SK-N-SH treated with all-trans-retinoic acid at 6 μM for 48 hours (cell line): Measurements from ENCODE around the gene CLMN.

Source experiments
- ATAC-seq: fragments of 200-7000 bp; cut with Tn5 transposase; 3 replicates; pipeline ENCODE4 v1.9.1; 2020; ENCODE audit warnings: mild to moderate bottlenecking, moderate library complexity
- ARNTL ChIP-seq: fragments of 450-650 bp; formaldehyde crosslinking; IDR thresholded peaks from 2 replicates; pipeline ENCODE4 v1.5.0; 2020; ENCODE audit warnings: low read depth, mild to moderate bottlenecking, moderate library complexity, borderline replicate concordance
- CSDC2 ChIP-seq: fragments of 250-450 bp; sonication (Bioruptor Pico); IDR thresholded peaks from 2 replicates; pipeline ENCODE4 v1.5.0; 2020; ENCODE audit warnings: mild to moderate bottlenecking, moderate library complexity
- ESRRG ChIP-seq: fragments of 250-450 bp; sonication (Bioruptor Pico); IDR thresholded peaks from 2 replicates; pipeline ENCODE4 v1.6.1; 2021; ENCODE audit warnings: mild to moderate bottlenecking
- RARB ChIP-seq: fragments of 250-450 bp; sonication (Bioruptor Pico); IDR thresholded peaks from 2 replicates; pipeline ENCODE4 v1.8.0; 2021; ENCODE audit warnings: mild to moderate bottlenecking, moderate library complexity
- SNAI2 ChIP-seq: fragments of 250-450 bp; sonication (Bioruptor Pico); IDR thresholded peaks from 2 replicates; pipeline ENCODE4 v1.5.0; 2020; ENCODE audit warnings: mild to moderate bottlenecking, moderate library complexity
- TCF4 ChIP-seq: fragments of 250-450 bp; sonication (Bioruptor Pico); IDR thresholded peaks from 2 replicates; pipeline ENCODE4 v1.8.0; 2021; ENCODE audit warnings: mild to moderate bottlenecking, moderate library complexity, borderline replicate concordance
- TOX ChIP-seq: fragments of 250-450 bp; sonication (Bioruptor Pico); IDR thresholded peaks from 2 replicates; pipeline ENCODE4 v1.8.0; 2021; ENCODE audit warnings: mild to moderate bottlenecking, moderate library complexity, borderline replicate concordance
- ZFP3 ChIP-seq: fragments of 250-450 bp; sonication (Bioruptor Pico); IDR thresholded peaks from 2 replicates; pipeline ENCODE4 v1.5.0; 2020; ENCODE audit warnings: mild to moderate bottlenecking, moderate library complexity
- ZFP30 ChIP-seq: fragments of 450-650 bp; formaldehyde crosslinking; IDR thresholded peaks from 2 replicates; pipeline ENCODE4 v1.5.0; 2022; ENCODE audit warnings: mild to moderate bottlenecking, moderate library complexity
- ZNF8 ChIP-seq: fragments of 450-650 bp; formaldehyde crosslinking; IDR thresholded peaks from 2 replicates; pipeline ENCODE4 v1.5.0; 2020; ENCODE audit warnings: mild to moderate bottlenecking, moderate library complexity
- TF ChIP-seq, protein P1 (sequence below): fragments of 250-450 bp; sonication (Bioruptor Pico); IDR thresholded peaks from 2 replicates; pipeline ENCODE4 v1.5.0; 2020; ENCODE audit warnings: mild to moderate bottlenecking, moderate library complexity
- TF ChIP-seq, protein P2 (sequence below): fragments of 250-450 bp; sonication (Bioruptor Pico); IDR thresholded peaks from 2 replicates; pipeline ENCODE4 v1.5.1; 2020; ENCODE audit warnings: low read depth, mild to moderate bottlenecking, moderate library complexity
- TF ChIP-seq, protein P3 (sequence below): fragments of 250-450 bp; sonication (Bioruptor Pico); IDR thresholded peaks from 2 replicates; pipeline ENCODE4 v1.8.0; 2021; ENCODE audit warnings: low read depth, mild to moderate bottlenecking, moderate library complexity, borderline replicate concordance
- TF ChIP-seq, protein P4 (sequence below): fragments of 250-450 bp; sonication (Bioruptor Pico); IDR thresholded peaks from 2 replicates; pipeline ENCODE4 v1.8.0; 2020; ENCODE audit warnings: mild to moderate bottlenecking, moderate library complexity, borderline replicate concordance
- TF ChIP-seq, protein P5 (sequence below): fragments of 250-450 bp; sonication (Bioruptor Pico); IDR thresholded peaks from 2 replicates; pipeline ENCODE4 v1.5.1; 2021; ENCODE audit warnings: mild to moderate bottlenecking, moderate library complexity

Gene CLMN

DNA sequence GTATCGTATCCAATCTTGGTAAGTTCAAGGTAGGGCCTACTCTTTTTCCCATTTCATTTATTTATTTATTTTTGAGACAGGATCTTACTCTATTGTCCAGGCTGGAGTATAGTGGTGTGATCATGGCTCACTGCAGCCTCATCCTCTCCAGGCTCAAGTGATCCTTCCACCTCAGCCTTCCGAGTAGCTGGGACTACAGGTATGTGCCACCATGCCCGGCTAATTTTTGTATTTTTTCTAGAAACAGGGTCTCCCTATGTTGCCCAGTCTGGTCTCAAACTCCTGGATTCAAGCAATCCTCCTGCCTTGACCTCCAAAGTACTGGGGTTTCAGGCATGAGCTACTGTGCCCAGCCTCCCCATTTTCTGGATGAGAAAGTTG lies 57.2 kb downstream of the CLMN start (continued):
- TF ChIP-seq TCF4 (CRISPR knock-in tag) (no peak), ZNF8 (CRISPR knock-in tag) (no peak), TOX (CRISPR knock-in tag) (no peak), ARNTL (CRISPR knock-in tag) (no peak)
- TF ChIP-seq, protein P1, sequence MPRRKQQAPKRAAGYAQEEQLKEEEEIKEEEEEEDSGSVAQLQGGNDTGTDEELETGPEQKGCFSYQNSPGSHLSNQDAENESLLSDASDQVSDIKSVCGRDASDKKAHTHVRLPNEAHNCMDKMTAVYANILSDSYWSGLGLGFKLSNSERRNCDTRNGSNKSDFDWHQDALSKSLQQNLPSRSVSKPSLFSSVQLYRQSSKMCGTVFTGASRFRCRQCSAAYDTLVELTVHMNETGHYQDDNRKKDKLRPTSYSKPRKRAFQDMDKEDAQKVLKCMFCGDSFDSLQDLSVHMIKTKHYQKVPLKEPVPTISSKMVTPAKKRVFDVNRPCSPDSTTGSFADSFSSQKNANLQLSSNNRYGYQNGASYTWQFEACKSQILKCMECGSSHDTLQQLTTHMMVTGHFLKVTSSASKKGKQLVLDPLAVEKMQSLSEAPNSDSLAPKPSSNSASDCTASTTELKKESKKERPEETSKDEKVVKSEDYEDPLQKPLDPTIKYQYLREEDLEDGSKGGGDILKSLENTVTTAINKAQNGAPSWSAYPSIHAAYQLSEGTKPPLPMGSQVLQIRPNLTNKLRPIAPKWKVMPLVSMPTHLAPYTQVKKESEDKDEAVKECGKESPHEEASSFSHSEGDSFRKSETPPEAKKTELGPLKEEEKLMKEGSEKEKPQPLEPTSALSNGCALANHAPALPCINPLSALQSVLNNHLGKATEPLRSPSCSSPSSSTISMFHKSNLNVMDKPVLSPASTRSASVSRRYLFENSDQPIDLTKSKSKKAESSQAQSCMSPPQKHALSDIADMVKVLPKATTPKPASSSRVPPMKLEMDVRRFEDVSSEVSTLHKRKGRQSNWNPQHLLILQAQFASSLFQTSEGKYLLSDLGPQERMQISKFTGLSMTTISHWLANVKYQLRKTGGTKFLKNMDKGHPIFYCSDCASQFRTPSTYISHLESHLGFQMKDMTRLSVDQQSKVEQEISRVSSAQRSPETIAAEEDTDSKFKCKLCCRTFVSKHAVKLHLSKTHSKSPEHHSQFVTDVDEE (CRISPR knock-in tag), result no peak

DNA sequence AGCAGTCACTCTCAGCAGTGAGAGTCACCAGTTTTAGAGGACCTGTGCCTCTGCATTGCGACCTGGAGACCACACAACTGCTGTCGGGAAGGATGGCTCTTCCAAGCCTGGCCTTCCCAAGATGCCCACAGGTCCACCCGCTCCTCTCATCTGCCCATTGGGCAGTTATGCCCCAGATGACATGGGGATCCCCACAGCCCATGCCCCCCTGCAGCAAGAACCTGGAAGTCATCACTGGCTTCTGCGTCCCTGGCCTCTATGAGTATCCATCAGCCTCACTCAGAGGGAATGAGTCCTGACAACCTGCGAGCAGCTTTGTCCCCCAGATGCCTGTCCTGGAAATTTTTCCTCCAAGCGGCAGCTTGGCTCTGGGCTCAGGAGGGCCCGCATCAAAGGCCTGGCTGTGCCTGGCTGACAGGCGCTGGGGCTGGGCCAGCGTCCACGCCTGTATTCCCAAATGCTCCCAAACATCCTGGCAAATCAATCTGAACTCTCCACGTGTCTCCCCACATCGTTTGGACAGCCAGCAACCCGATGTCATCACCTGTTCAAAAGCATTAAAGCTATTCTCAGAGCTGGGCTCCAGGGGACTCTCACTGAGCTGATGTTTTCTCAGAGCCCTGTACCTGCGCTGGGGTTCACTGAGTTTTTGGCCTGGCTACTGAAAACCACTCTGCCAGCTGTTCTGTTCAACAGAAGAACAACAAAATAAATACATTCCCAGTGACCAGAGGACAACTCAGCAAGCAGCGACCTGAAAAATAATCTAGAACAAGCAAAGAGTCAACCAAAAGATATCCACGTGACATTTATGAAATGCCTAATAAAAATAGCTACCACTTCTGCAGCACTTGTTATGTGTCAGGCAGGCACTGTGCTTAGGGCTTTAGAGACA lies 57.8 kb downstream of the CLMN start:
- TF ChIP-seq ZFP30 (CRISPR knock-in tag) (no peak), CSDC2 (CRISPR knock-in tag) (no peak), ESRRG (CRISPR knock-in tag) (no peak), TCF4 (CRISPR knock-in tag) (no peak), ZFP3 (CRISPR knock-in tag) (no peak), ZNF8 (CRISPR knock-in tag) (no peak), RARB (CRISPR knock-in tag) (no peak)
- TF ChIP-seq, protein P2, sequence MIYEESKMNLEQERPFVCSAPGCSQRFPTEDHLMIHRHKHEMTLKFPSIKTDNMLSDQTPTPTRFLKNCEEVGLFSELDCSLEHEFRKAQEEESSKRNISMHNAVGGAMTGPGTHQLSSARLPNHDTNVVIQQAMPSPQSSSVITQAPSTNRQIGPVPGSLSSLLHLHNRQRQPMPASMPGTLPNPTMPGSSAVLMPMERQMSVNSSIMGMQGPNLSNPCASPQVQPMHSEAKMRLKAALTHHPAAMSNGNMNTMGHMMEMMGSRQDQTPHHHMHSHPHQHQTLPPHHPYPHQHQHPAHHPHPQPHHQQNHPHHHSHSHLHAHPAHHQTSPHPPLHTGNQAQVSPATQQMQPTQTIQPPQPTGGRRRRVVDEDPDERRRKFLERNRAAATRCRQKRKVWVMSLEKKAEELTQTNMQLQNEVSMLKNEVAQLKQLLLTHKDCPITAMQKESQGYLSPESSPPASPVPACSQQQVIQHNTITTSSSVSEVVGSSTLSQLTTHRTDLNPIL (CRISPR knock-in tag), result no peak
- TF ChIP-seq, protein P3, sequence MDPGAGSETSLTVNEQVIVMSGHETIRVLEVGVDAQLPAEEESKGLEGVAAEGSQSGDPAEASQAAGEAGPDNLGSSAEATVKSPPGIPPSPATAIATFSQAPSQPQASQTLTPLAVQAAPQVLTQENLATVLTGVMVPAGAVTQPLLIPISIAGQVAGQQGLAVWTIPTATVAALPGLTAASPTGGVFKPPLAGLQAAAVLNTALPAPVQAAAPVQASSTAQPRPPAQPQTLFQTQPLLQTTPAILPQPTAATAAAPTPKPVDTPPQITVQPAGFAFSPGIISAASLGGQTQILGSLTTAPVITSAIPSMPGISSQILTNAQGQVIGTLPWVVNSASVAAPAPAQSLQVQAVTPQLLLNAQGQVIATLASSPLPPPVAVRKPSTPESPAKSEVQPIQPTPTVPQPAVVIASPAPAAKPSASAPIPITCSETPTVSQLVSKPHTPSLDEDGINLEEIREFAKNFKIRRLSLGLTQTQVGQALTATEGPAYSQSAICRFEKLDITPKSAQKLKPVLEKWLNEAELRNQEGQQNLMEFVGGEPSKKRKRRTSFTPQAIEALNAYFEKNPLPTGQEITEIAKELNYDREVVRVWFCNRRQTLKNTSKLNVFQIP (CRISPR knock-in tag), result no peak
- TF ChIP-seq, protein P4, sequence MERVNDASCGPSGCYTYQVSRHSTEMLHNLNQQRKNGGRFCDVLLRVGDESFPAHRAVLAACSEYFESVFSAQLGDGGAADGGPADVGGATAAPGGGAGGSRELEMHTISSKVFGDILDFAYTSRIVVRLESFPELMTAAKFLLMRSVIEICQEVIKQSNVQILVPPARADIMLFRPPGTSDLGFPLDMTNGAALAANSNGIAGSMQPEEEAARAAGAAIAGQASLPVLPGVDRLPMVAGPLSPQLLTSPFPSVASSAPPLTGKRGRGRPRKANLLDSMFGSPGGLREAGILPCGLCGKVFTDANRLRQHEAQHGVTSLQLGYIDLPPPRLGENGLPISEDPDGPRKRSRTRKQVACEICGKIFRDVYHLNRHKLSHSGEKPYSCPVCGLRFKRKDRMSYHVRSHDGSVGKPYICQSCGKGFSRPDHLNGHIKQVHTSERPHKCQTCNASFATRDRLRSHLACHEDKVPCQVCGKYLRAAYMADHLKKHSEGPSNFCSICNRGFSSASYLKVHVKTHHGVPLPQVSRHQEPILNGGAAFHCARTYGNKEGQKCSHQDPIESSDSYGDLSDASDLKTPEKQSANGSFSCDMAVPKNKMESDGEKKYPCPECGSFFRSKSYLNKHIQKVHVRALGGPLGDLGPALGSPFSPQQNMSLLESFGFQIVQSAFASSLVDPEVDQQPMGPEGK (CRISPR knock-in tag), result no peak
- no peak for ATAC-seq

DNA sequence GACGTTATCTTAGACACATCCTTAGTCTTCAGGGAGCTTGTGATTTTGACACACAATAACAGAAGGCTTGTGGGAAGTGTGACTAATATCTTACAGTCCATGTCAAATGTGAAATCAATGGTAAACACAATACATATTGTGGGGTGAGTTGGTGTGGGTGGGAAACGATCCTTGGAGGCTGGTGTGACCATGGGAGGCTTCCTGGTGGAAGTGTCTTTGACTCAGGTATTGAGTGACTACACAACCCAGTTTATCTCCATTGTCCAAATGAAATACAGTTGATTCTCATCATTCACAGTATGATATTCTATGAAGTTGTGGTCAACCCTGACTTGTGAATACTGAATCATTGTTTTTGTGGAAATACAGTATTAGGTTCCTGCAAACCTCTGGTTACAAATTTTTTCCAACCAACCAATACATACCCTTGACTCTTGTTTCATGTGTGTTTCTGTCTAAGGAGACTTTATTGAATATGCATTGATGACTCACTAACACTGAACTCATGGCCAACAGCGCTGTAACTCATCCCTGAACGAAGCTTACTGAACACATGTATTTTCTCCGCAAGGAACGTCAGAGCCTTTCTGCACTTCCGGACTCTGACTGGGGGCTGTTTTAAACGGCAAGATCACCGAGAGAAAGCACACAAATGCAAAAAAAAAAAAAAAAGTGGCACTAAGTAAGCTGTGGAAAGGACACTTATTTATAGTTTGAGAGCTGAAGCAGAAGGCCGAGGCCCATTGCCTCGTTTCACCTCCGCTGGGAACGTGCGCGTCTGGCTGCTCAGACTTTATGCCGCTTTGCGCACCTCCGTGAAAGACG lies 59.0 kb downstream of the CLMN start:
- TF ChIP-seq ZFP3 (CRISPR knock-in tag), result no peak
- no peak for TF ChIP-seq SNAI2 (CRISPR knock-in tag)
- TF ChIP-seq, all 23 proteins: peak for 0
- ATAC-seq, result no peak

DNA sequence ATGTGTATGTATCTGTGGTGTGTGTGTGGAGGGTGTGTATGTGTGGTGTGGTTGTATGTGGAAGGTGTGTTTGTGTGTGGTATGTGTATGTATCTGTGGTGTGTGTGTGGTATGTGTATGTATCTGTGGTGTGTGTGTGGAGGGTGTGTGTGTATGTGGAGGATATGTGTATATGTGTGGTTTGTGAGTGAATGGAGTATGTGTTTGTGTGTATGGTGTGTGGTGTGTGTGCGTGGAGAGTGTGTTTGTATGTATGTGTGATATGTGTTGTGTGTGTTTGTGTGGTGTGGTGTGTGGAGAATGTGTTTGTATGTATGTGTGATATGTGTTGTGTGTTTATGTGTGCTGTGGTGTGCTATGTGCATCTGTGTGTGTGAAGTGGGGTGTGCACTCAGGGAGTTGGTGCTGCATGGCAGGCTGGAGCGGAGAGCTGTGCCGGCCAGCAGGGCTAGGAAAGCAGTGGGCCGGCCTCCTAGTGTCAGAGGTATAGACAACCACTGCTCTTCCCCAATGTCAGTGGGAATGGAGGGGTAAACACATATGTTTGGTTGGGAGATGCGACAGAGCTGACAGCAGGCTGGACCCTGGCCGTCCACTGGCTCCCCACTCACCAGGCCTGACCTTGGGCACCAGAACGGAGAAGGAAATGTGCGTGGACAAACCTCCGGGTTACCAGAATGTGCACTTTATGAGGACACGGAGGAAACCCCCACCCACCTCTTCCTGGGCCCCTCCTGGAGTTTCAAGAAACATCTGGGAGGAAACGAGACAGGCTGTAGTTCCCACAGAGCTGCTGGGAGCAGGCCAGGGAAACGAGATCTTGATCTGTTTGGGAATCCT lies 60.7 kb downstream of the CLMN start:
- peak; percentile 23 for ATAC-seq
- TF ChIP-seq, protein P1 (CRISPR knock-in tag), result no peak
- TF ChIP-seq ZFP3 (CRISPR knock-in tag) (no peak), ARNTL (CRISPR knock-in tag) (no peak), ESRRG (CRISPR knock-in tag) (no peak), SNAI2 (CRISPR knock-in tag) (no peak), RARB (CRISPR knock-in tag) (no peak), TCF4 (CRISPR knock-in tag) (no peak)
- TF ChIP-seq, protein P4 (CRISPR knock-in tag), result no peak
- TF ChIP-seq, protein P5, sequence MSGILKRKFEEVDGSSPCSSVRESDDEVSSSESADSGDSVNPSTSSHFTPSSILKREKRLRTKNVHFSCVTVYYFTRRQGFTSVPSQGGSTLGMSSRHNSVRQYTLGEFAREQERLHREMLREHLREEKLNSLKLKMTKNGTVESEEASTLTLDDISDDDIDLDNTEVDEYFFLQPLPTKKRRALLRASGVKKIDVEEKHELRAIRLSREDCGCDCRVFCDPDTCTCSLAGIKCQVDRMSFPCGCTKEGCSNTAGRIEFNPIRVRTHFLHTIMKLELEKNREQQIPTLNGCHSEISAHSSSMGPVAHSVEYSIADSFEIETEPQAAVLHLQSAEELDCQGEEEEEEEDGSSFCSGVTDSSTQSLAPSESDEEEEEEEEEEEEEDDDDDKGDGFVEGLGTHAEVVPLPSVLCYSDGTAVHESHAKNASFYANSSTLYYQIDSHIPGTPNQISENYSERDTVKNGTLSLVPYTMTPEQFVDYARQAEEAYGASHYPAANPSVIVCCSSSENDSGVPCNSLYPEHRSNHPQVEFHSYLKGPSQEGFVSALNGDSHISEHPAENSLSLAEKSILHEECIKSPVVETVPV (CRISPR knock-in tag), result no peak
